K562 (cell line): ENCODE data around the gene ERMARD. TPM values are rescaled to one million over a fixed set of nuclear protein-coding genes. Genes with fewer than 3 reads are reported as not detected.

Experiments used
- ATAC-seq: fragments of 200-7000 bp; cut with Tn5 transposase; 3 replicates; pipeline ENCODE4 v1.9.1; 2020; ENCODE audit warnings: moderate library complexity
- BruUV-seq: library from RNA; stranded (reverse); fragments of 400-500 nt; replicated peaks from 2 replicates; lab custom pipeline; 2021; lab: Mats Ljungman, UMichigan
- CTCF ChIA-PET: fragments of 300-600 bp; formaldehyde crosslinking; extraction: SDS; loops from one replicate; lab custom pipeline; 2021; ENCODE audit warnings: low intra/inter-chr PET ratio; lab: Yijun Ruan, JAX
- POLR2A ChIA-PET: fragments of 300-600, 350-650 bp; sonication (Branson Sonifier 250); formaldehyde crosslinking; extraction: SDS; loops from one replicate; lab custom pipeline; 2021; ENCODE audit warnings: antibody characterized with exemption, inconsistent platforms; lab: Yijun Ruan, JAX
- DNase-seq, 4 experiments: peaks; one replicate each; pipeline versions ENCODE4 v3.0.0 to v3.0.0-alpha.2; 2011 to 2018; ENCODE audit warnings: low spot score in 3 of 4, mixed read lengths in 3 of 4; ENCODE audit errors: extremely low read depth in 1 of 4
- FAIRE-seq: peaks from 2 replicates; lab custom pipeline; 2011; peaks lifted over from hg19 to GRCh38; lab: Jason Lieb, UNC
- H2AFZ ChIP-seq: 2 replicates; pipeline ENCODE4 v1.6.0; 2011; ENCODE audit warnings: low read depth, low read length, control low read depth, inconsistent platforms
- H3K27ac ChIP-seq: fragments of 200-600 bp; 3 replicates; pipeline ENCODE4 v1.8.0; 2011; ENCODE audit warnings: low read depth, mild to moderate bottlenecking, control low read depth, inconsistent platforms, low read length, moderate library complexity, mixed read lengths; ENCODE audit errors: extremely low read depth
- H3K27me3 ChIP-seq, 2 experiments: fragments of 300-600 bp in 1 of 2; 2 replicates in 1 of 2; 3 replicates in 1 of 2; pipeline versions ENCODE4 v1.6.0 to v1.8.0; 2011; ENCODE audit warnings: inconsistent platforms in 2 of 2, low read length in 2 of 2, mild to moderate bottlenecking in 1 of 2, mixed read lengths in 1 of 2, moderate library complexity in 1 of 2; ENCODE audit not compliant: control insufficient read depth in 2 of 2, insufficient read depth in 2 of 2
- H3K36me3 ChIP-seq: fragments of 300-600 bp; 3 replicates; pipeline ENCODE4 v1.8.0; 2011; ENCODE audit warnings: mild to moderate bottlenecking, low read length, inconsistent platforms; ENCODE audit not compliant: control insufficient read depth, insufficient read depth
- H3K4me1 ChIP-seq, 2 experiments: fragments of 200-600 bp in 1 of 2; replicated peaks in 1 of 2; 2 replicates in 1 of 2; 3 replicates in 1 of 2; pipeline versions ENCODE4 v1.5.1 to v1.8.0; 2011; ENCODE audit warnings: inconsistent platforms in 2 of 2, low read length in 2 of 2, mild to moderate bottlenecking in 1 of 2, mixed read lengths in 1 of 2, moderate library complexity in 1 of 2; ENCODE audit not compliant: control insufficient read depth in 2 of 2, insufficient read depth in 2 of 2
- H3K4me2 ChIP-seq: 2 replicates; pipeline ENCODE4 v1.6.1; 2011; ENCODE audit warnings: low read length, control low read depth, inconsistent platforms, mixed read lengths; ENCODE audit not compliant: insufficient read depth
- H3K4me3 ChIP-seq: fragments of 200-600 bp; sonication (generic), shearing (Covaris generic); 2 replicates; pipeline ENCODE4 v1.5.1; 2016; ENCODE audit warnings: control low read depth, inconsistent platforms
- H3K79me2 ChIP-seq: fragments of 200-600 bp; 3 replicates; pipeline ENCODE4 v1.8.0; 2011; ENCODE audit warnings: low read length, inconsistent platforms; ENCODE audit not compliant: control insufficient read depth, insufficient read depth
- H3K9ac ChIP-seq, 2 experiments: 2 replicates each; pipeline versions ENCODE4 v1.6.0 to v1.6.1; 2011; ENCODE audit warnings: low read depth in 2 of 2, low read length in 2 of 2, control low read depth in 1 of 2, inconsistent platforms in 1 of 2, mild to moderate bottlenecking in 1 of 2, mixed read lengths in 1 of 2; ENCODE audit not compliant: insufficient read depth in 1 of 2
- H3K9me1 ChIP-seq: one replicate; pipeline ENCODE4 v1.6.0; 2011; ENCODE audit warnings: inconsistent platforms, mild to moderate bottlenecking, low read length, moderate library complexity; ENCODE audit not compliant: control insufficient read depth, insufficient read depth
- H3K9me3 ChIP-seq: replicated peaks from 2 replicates; pipeline ENCODE4 v1.5.1; 2011; ENCODE audit warnings: low read depth, low read length, inconsistent platforms; ENCODE audit not compliant: control insufficient read depth, insufficient read depth
- H4K20me1 ChIP-seq: replicated peaks from 2 replicates; pipeline ENCODE4 v1.6.1; 2011; ENCODE audit warnings: low read length, inconsistent platforms, mixed read lengths; ENCODE audit not compliant: control insufficient read depth, insufficient read depth
- BACH1 ChIP-seq: fragments of 200-800 bp; sonication (Bioruptor generic); IDR thresholded peaks from 2 replicates; pipeline ENCODE4 v1.6.1; 2016; ENCODE audit warnings: missing genetic modification characterization, missing compliant biosample characterization
- BCL6 ChIP-seq: fragments of 250-450 bp; sonication (Bioruptor Pico); IDR thresholded peaks from 2 replicates; pipeline ENCODE4 v1.4.0; 2020
- BRD4 ChIP-seq: fragments of 200-600 bp; sonication (generic); IDR thresholded peaks from 2 replicates; pipeline ENCODE4 v1.6.1; 2017; ENCODE audit warnings: inconsistent platforms
- COPS2 ChIP-seq: fragments of 450-650 bp; conservative IDR thresholded peaks from 2 replicates; pipeline ENCODE4 v1.6.1; 2016; ENCODE audit warnings: mild to moderate bottlenecking, moderate library complexity
- FOS ChIP-seq: IDR thresholded peaks from 3 replicates; pipeline ENCODE4 v1.6.1; 2011; ENCODE audit not compliant: insufficient read length; ENCODE audit errors: extremely low read depth
- FOXK2 ChIP-seq, 2 experiments: fragments of 450-650 bp; IDR thresholded peaks in 1 of 2; conservative IDR thresholded peaks in 1 of 2; 2 replicates each; pipeline ENCODE4 v1.6.1; 2016; ENCODE audit warnings: low read depth in 2 of 2, mild to moderate bottlenecking in 1 of 2
- HDAC2 ChIP-seq: fragments of 450-650 bp; IDR thresholded peaks from 2 replicates; pipeline ENCODE4 v1.6.1; 2016; ENCODE audit warnings: mild to moderate bottlenecking
- JUN ChIP-seq, 2 experiments: sonication (generic) in 1 of 2; formaldehyde crosslinking in 1 of 2; IDR thresholded peaks; 2 replicates each; pipeline versions ENCODE4 v1.6.1 to v1.8.0; 2012 to 2022; ENCODE audit warnings: borderline replicate concordance in 2 of 2, mild to moderate bottlenecking in 2 of 2, improper control_type of control experiment in 1 of 2, low read depth in 1 of 2, low read length in 1 of 2, missing genetic modification reagents in 1 of 2
- JUND ChIP-seq, 2 experiments: IDR thresholded peaks; 2 replicates in 1 of 2; 3 replicates in 1 of 2; pipeline ENCODE4 v1.6.1; 2011; ENCODE audit warnings: borderline replicate concordance in 2 of 2, low read depth in 2 of 2, low read length in 2 of 2, improper control_type of control experiment in 1 of 2, missing biosample characterization in 1 of 2, missing genetic modification characterization in 1 of 2, missing genetic modification reagents in 1 of 2
- KHSRP ChIP-seq: fragments of 450-650 bp; IDR thresholded peaks from 2 replicates; pipeline ENCODE4 v1.6.1; 2017
- MTA3 ChIP-seq: fragments of 450-650 bp; formaldehyde crosslinking; IDR thresholded peaks from 2 replicates; pipeline ENCODE4 v1.6.1; 2017; ENCODE audit warnings: mild to moderate bottlenecking, borderline replicate concordance
- NR3C1 ChIP-seq: sonication (generic); formaldehyde crosslinking; IDR thresholded peaks from 2 replicates; pipeline ENCODE4 v1.8.1; 2022; ENCODE audit warnings: missing genetic modification reagents
- NUFIP1 ChIP-seq: fragments of 450-650 bp; IDR thresholded peaks from 2 replicates; pipeline ENCODE4 v1.6.1; 2018; ENCODE audit not compliant: partially characterized antibody
- PHB ChIP-seq: fragments of 250-450 bp; sonication (Bioruptor Pico); IDR thresholded peaks from 2 replicates; pipeline ENCODE4 v1.5.0; 2021
- POLR3A ChIP-seq: IDR thresholded peaks from 2 replicates; pipeline ENCODE4 v1.6.1; 2011; ENCODE audit warnings: borderline replicate concordance, mild to moderate bottlenecking, moderate library complexity; ENCODE audit not compliant: insufficient read length, insufficient read depth; ENCODE audit errors: extremely low read depth
- SMARCE1 ChIP-seq: fragments of 450-650 bp; IDR thresholded peaks from 2 replicates; pipeline ENCODE4 v1.7.1; 2016; ENCODE audit warnings: mild to moderate bottlenecking
- TBL1XR1 ChIP-seq, 2 experiments: IDR thresholded peaks; 2 replicates each; pipeline ENCODE4 v1.6.1; 2012; ENCODE audit warnings: improper control_type of control experiment in 2 of 2, low read length in 2 of 2, mild to moderate bottlenecking in 1 of 2
- ZFP1 ChIP-seq: fragments of 450-650 bp; formaldehyde crosslinking; IDR thresholded peaks from 2 replicates; pipeline ENCODE4 v1.4.0; 2020; ENCODE audit warnings: mild to moderate bottlenecking, mixed read lengths
- WGBS: fragments of 100-300 bp; shearing (Covaris generic); methylation state at CpG from one replicate; pipeline ENCODE4 v1.1.6; 2016; ENCODE audit warnings: low coverage, mixed read lengths; ENCODE audit not compliant: insufficient coverage; ENCODE audit errors: missing lambda C conversion rate; 5-methylcytosine and 5-hydroxymethylcytosine counted together
- in situ Hi-C: fragments of 300-500 bp; cut with MboI; formaldehyde crosslinking; loops from 4 replicates; pipeline ENCODE4 v1.15.0; 2018; ENCODE audit warnings: inconsistent platforms, mixed read lengths
- intact Hi-C: fragments of 100-400 bp; cut with micrococcal nuclease; formaldehyde crosslinking; loops from 2 replicates; pipeline ENCODE4 v1.14.2; 2022
- polyA plus RNA-seq, 8 experiments: library from polyadenylated mRNA; depleted of rRNA in 4 of 8; stranded (reverse) in 5 of 8; unstranded in 3 of 8; fragments of >200 nt; fragmentation: Nextera tagmentation in 2 of 8; fragmentation: Illumina TruSeq in 1 of 8; extraction: Ambion mirVana in 2 of 8; extraction: Trizol in 1 of 8; gene quantifications; 2 replicates each; pipeline versions ENCODE4 v1.2.1 to v1.2.3, GENCODE V29; 2011 to 2014; ENCODE audit warnings: inconsistent platforms in 1 of 8, missing spikeins in 1 of 8
- total RNA-seq, 7 experiments: library from RNA; depleted of rRNA in 6 of 7; stranded (reverse); fragments of >200 nt in 6 of 7; fragmentation: Illumina TruSeq in 2 of 7; extraction: Trizol in 2 of 7; gene quantifications; 2 replicates each; pipeline versions ENCODE4 v1.2.1 to v1.2.3, GENCODE V29; 2011 to 2021; ENCODE audit warnings: low replicate concordance in 1 of 7

Gene ERMARD
- total and polyA plus RNA-seq, 9 of the 15 experiments (the other 6 are each of a cell fraction or from before 2014, with no cell fraction given): 14.5 to 68.6 (median 27.7) TPM

DNA sequence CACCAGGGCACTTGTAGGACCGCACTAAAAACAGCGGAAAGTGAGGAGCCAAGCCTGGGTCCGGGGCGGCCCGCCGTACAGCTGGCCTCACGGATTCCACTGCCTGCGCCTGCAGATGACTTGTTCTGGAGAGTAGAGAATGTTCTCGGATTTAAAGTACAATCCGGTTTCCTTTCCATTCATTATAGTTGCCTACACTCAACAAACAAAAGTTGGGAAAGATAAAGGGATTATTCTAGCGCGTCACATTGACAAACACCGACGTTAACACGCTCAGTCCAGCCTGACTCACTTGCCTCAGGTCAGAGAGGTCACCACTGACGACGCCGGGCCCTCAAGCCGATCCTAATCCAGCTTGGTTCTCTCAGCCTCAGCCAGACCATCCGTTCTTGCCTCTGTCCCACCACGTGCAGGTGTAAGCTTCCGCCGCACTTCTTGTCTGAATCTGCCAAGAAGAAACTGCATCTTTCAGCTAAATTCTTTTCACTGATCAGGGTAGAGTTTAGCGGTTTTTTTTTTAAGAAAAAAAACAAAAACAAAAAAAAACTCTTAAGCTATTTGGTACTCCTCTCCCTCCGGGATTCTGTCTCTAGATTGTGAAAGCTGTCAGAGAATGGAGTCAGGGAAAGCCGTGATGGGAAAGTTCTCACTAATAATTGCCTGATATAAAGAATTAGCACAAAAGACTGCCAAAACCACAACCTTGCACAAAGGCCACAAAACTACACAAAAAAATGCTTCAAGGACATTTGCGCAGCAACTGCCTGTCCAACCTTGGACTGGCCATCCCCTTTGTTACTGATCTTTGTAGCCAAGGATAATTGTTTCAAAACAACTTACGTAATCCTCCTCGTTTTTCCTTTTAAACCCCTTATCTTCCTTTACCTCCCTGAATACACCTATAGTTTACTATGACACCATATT, 26.0 kb upstream of the ERMARD start:
- H3K27ac ChIP-seq: peak overlapping the region; percentile 82
- peaks cover 25 to 31% of the 10 kb centered on the region in 2 experiments for H3K4me1 ChIP-seq
- H3K36me3 ChIP-seq: peaks cover 2% of the 10 kb centered on the region; the same call in 2 of the 3 replicates
- no peaks in the 10 kb centered on the region for H3K27me3 ChIP-seq
- in situ Hi-C loops: no loop called here
- 16% methylated on average over 29 of the region's 29 CpGs for WGBS
- TSS peak; percentile 55 for BruUV-seq
- POLR2A ChIA-PET: interaction anchor here (0.6 to 2.9 kb wide), 8 partner anchors 10 to 1705 kb away, joined by 3 to 22 read pairs (median 5); partner anchors contain the start of genes DYNLT2 and ERMARD
- H3K9me1 ChIP-seq: no peaks in the 10 kb centered on the region
- peak; percentile 75 to 93 (median 82) for DNase-seq
- intact Hi-C loops: loop anchor here (1.0 kb wide), 1 partner anchor 26 kb away; the partner anchor contains the start of genes DYNLT2 and ERMARD
- peak overlapping the region; percentile 48 for H3K4me3 ChIP-seq
- CTCF ChIA-PET: no interaction called here
- H3K79me2 ChIP-seq: peaks cover 32% of the 10 kb centered on the region
- peak overlapping the region; percentile 79 for H2AFZ ChIP-seq
- H3K9ac ChIP-seq: peak overlapping the region; percentile 66 to 97
- H3K9me3 ChIP-seq: no peaks in the 10 kb centered on the region
- H3K4me2 ChIP-seq: peak overlapping the region; percentile 83
- H4K20me1 ChIP-seq: peaks cover 6% of the 10 kb centered on the region
- FAIRE-seq: peak; percentile 90
- peak; percentile 77 for ATAC-seq
- TF ChIP-seq HDAC2 (peak; percentile 77), FOXK2 (conservative IDR thresholded peaks at IDR 0.05 in 1 of 2, IDR thresholded peaks at IDR 0.05 in 1 of 2; ENCODE audit: low read depth in 2 of 2) (0 out of 4 replicates have a peak, but pooled peaks of 1 of the 2 experiments have one; percentile 34), SMARCE1 (peak; percentile 74), JUN (IDR thresholded peaks at IDR 0.05; ENCODE audit: borderline replicate concordance, low read depth, low read length) (peak; percentile 82), JUN (CRISPR knock-in tag; IDR thresholded peaks at IDR 0.05; ENCODE audit: borderline replicate concordance) (no peak), ZFP1 (CRISPR knock-in tag) (no peak), MTA3 (peak; percentile 82), PHB (CRISPR knock-in tag) (0 out of 2 replicates have a peak, but pooled peaks have one; percentile 8), BCL6 (CRISPR knock-in tag) (no peak), NR3C1 (CRISPR knock-in tag) (0 out of 2 replicates have a peak, but pooled peaks have one; percentile 9), COPS2 (no peak), FOS (peak; percentile 36), JUND (IDR thresholded peaks at IDR 0.05; ENCODE audit: borderline replicate concordance, low read depth, low read length) (peak; percentile 88), JUND (tag; IDR thresholded peaks at IDR 0.05; ENCODE audit: borderline replicate concordance, low read depth, low read length) (peak; percentile 67; the same call in 1 of the 3 replicates), KHSRP (no peak), POLR3A (no peak), BRD4 (peak; percentile 34; the same call in 1 of the 2 replicates), TBL1XR1 (IDR thresholded peaks at IDR 0.05; ENCODE audit: low read length in 2 of 2) (peak in 1 of 2 experiments; percentile 73; a peak in 2 of 4 replicates), BACH1 (no peak), NUFIP1 (no peak)
